ENCODE measurements around the gene MED27.

MED27 gene

DNA sequence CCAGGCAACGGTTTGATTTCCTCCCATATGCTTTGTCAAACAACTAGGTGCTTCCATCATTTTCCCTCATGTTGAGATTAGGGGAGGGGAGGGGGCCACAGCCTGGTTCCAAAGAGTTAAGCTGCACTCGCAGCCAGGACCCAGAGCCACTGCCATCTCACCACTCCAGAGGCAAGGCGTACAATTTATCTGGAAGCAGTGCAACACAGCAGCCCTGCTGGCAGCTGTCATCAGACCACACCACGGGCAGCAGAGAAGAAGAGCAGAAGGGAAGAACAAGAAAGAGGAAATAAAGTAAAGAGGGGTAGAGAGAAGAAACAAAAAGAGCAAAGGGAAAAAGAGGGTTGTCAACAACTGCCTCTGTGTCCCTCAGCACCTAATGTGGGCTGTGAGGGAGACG, 38.9 kb downstream of the MED27 start:
- DNase-seq, result no peak

DNA sequence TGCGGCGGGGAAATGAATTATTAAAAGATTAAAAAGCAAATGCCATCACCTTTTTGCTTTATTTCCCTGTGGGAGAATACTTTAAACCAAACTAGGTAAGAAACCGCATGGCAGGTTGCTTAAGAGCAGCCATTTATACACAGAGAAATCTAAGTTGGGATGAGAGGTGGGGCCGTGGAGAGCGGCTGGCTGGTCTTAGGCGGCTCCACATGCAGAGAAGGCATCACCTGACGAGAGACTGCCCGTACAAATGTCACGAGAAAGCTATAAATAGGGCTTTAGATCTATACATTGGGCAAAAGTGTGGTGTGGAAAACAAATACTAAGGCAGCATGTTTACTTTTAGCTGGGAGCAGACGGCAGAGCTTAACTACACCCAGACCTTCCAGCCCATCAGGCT, 39.4 kb downstream of the MED27 start:
- DNase-seq, result no peak

DNA sequence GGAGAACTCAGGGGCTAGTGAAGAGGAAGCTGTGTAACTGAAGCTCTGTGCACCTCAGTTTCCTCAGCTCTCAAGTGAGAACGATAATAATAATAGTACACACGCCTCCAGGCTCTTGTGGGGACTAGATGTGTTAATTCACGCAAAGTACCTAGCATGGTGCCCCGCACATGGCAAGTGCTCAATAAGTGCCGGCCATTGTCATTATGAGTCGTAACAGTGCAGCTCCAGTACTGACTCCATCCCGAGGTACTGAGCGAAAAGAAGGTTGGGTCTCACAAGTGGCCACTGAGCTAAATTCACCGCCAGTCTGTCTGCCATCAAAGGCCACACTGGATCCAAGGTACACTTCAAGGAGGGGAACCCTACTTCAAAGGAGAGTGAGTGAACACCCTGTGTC, 40.4 kb downstream of the MED27 start:
- DNase-seq, result no peak

DNA sequence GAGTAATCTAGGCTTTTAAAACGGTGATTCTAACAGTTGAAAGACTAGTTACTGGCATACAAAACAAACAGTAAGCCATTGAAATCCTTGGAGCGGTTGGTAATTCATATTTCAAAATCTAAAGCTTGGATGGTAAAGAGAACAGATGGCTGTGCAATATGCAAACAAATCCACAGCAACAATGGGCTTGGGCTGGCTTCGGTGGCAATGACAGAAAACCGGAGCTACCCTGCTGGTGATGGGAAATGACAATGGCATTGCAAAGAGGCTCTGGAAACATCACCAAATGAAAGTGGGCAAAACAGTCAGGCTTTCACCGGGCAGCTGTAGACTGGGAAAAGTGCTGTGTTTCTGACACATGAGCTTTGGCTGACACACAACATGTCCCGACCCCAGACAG, 42.2 kb downstream of the MED27 start:
- DNase-seq, result no peak

DNA sequence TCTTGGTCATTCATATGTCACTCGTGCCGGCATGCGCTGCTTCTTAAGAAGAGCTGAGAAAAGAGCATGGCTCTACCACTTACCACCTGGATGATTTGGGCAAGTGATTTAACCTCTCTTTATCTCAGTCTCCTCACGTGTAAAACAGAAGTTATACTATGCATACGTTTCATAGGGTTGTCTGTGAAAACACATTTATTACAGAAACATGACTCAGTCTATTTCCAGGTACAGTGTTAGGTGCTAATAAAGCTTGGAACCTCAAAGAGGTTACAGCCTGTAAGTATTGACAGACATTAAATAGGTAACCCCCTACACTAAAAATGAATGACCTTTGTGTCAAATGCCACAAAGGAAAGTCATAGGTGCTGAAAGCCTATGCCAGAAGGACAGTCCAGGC, 43.1 kb downstream of the MED27 start:
- DNase-seq, result no peak

DNA sequence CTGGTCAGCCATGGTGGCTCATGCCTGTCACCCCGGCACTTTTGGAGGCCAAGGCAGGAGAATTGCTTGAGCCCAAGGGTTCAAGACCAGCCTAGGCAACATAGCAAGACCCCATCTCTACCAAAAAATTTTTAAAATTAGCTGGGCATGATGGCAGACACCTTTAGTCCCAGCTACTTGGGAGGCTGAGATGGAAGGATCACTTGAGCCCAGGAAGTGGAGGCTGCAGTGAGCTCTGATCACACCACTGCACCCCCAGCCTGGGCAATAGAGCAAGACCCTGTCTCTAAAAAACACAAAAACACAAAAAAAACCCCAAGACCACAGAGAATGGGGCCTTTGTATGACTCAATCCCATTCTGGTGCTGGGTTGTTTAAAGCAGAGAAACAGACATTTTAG, 44.0 kb downstream of the MED27 start:
- no peak for DNase-seq

DNA sequence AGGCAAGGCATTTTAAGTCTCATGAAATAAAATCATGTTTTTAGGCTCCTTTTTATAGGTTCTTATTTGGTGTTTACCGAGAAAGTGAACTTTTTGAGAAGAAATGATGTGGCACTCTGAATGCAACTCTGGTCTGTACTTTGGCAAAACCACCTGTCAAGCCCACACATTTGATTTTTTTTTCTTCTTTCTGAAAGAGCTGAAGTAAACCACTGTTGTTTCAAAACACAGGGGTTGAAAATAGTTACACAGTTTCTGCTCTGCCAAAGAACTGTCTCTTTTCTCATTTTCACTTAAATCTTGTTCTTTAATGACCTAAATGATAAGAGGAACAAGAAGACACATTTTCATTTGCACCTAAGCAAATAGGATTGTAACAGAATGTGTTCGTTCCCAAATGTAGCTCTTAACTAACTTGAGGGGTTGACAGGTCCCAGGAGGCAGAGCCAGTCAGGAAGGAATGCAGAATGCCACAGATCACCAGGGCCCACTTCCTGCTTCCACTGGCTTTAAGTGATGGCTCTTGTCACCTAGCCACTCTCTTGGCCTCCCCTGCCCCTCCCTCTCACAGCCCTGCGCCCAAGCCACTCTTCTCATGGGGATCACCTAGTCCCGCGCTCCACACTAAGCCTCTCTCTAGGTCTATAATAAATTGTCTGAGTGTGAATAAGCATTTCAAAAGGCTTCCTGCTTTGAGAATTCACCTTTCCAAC, 47.3 kb downstream of the MED27 start:
- DNase-seq, result no peak

DNA sequence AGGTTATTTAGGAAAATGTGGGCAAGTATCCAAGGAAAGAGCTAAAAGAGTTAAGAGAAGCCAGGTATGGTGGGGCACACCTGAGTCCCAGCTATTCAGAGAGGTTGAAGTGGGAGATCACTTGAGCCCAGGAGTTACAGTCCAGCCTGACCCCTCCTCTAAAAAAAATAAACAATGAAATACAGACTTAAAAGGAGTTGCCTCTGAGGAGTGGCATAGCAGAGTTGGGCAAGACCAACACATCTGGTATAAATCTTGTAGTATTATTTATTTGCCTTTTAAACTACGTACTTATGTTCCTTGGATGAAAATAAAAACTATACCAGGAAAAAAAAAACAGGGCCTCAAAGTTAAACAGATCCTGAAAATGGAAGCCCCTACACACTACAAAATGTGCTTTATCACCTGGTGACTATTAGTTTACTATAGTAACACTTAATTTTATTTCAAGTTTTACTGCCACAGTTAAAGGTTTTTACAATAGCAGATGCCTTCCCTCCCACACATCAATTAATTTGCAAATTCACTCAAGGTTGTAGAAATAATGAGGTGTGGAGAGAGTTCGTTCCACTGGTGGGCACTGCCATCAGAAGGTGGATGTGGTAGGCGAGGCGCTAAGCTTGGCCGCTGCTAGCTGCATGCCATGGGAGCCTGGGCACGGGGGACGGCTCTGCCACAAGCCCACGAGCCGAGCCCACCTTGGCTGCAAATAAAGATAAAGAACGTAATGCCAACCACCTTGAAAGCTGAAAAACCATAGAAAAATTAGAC, 48.0 kb downstream of the MED27 start:
- no peak for DNase-seq

DNA sequence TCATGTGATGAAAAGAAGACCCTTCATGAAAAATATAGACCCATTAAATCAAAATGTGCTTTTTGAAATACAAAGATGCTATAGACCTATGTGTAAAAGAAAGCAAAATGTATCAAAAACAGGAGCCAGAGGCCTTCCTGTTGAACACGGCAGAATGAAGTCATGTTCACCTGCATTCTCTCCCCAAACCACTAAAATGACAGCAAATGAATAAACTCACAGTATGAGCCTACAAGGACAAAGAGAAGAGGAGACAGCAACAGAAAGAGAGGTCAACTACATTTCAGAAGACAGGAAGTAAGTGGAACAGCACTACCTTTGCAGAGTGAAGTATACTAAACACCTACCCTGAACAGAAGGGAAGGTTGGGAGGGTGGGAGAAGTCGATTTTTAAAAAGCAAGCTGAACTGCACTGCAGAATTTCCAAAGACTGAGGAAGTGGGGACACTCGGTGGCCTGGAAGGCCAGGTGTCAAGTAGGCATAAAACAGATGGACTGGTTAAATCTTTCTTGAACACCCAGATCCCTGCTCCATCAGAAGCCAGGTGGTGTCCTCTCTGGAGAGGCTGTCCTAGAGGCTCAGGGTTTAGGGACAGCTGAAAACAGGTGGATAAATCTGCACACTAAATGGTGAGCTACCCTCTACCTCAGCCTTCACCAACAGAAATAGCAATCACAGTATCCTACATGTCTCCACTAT, 48.9 kb downstream of the MED27 start:
- DNase-seq, result no peak

DNA sequence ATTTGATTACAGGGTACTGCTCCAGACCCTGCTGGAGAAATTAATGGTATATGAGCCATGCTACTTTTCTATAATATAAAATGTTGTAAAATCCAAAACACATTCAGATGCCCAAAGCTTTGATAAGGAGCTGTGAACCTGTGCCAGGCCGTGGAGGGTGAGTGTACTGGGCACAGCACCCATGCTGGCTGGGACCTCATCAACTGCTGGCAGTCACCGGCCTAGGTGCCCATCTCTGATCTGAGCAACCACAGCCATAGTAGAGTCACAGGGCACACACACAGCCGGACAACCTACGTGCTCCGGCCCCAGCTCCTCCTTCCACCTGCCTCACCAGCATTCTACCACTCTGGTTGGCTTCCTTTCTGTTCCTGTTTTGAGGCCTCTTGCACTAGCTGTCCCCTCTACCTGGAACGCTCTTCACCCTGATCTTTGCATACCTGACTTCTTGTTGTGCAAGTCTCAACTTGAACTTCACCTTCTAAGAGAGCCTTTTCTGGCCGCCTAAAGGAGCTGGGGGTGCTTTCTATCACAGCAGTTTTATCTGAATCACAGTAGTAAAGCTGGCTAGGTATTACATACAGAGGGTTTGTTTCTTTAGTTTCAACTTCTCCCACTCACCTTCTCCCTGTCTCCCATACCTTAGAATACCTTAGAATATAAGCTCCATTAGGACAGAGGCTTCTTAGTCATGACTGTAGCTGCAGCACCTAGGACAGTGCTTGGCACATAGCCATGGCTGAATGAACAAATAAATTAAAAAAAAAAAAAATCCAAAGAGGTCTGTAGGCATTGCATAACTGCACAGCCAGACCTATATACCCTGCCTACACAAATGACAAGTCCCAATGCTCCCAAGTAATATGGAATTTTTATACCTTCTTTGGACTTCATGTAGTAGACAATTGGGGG, 51.7 kb downstream of the MED27 start:
- DNase-seq, result no peak

DNA sequence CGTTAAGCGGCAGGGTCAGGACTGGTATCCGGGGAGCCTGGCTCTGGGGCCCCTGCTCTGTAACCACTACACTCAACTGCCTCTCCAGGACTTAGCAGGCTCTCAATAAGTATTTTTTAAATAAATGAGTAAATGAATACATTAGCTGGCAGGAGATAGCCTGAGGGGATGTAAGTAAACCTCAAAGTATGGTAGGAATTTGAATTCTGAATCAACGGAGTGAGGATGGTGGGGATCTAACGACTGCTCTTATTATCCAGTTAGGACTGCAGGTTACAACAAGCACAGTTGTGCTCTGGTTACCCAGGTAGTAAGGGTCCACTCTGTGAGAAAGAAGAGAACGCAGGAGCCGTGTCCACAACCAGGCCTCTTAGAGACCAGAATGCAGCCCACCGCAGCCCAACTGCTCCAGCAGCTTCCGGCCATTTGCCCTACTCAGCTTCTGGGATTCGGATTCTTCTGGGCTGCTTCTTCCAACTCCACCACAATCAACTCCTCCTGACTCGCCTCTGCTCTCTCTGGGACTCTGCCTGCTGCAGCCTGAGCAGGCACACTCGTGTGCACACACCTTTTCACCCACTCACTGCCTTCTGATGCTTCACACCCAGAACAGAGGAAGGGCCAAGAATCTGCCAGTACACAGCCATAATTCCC, 52.6 kb downstream of the MED27 start:
- DNase-seq, result no peak

DNA sequence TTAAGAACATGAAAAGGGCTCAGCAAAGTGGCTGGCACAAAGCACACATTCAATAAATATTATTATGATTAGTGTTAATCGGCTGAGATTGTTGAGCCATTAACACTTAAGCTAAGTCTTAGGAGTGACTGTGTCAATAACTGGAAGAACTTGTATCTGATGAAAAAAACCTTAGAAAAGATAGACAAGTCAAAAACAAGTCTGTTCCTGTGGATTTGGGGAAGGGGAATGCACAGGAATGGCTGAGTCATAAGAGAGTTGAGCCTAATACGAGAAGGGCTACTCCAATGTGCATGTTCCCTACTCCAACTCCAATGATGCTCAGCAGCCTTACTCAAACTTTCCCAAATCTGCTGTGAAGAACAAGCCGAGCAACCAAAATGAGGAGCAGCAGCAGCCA, 53.9 kb downstream of the MED27 start:
- DNase-seq, result no peak

DNA sequence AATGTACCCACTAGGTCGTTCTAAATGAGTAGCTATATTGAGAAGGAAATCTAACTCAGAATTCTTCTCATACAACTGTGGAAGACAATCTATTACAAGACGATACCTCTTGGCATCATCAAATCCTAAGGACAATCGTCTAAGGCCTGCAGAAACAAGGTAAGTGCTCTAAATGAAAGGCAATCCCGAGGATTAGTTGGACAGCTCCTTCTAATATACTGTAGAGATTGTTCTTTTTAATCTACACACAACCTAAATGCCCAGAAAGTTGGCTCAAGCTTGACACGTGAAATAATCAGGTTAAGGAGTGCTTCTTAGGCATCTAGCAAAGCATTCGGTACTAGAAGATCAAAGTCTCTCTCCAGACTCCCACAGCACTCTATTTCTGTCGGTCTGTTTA, 55.1 kb downstream of the MED27 start:
- DNase-seq, result no peak

DNA sequence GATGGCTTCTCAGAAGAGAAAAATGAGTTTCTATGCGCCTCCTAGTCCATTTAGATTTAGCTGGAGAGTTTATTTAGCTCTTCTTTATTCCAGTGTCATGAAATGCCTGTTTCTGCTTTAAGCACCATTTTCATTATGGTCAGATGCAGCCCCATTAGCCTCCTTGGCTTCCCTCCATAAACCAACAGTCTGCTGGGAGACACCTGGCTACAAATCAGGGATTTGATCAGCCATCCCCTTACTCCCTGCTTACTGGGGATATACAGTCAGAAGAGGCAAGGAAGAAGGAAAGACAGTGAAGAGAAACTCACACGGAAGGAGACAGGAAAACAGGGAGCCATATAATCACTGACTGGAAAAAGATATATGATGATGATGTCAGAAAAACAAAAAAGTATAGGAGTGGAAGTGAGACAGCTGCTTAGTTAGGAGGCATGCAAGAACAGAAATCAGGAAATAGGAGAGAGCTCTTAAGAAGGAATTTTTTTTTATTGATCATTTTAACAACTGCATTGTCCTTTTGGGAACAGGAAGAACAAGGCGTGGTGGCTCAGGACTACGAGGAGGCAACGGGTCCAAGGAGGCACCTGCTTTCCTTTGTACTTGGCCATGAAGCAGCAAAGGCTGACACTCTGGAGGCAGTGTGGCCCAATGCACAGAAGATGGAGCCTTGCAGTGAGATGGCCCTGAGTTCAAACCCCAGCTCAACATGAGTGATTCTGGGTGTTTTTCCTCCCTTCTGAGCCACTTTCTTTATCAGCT, 56.1 kb downstream of the MED27 start:
- no peak for DNase-seq

DNA sequence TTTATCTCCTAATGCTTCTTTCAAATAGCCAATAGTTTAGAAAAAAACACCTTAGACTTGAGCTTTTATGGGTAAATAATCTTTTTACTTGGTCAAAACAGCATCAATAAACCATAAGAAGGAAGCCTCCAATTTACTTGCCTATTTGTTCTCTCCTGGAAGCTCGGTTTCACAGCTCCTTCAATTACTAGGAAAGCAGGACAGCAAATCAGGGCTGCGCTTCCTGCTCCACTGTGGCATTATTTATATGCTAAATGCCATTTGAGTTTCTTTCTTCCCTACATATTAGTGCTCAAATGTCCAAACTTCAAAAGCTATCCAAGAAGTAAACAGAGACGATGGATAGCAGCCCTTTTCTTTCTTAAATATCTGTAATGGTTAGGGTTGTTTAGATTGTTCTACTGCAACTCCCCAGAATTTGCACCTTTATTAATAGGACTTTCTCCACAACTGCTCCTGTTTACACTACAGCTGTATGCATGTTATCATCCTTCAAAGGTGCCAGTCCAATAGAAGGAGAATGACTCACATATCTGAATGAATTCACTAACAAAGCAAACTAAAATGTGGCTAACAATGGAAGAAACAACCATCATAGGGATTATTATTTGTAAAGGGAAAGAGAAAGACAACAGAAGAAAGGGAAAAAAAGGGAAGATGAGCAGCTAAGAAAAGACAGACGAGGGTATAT, 58.7 kb downstream of the MED27 start:
- DNase-seq, result no peak

DNA sequence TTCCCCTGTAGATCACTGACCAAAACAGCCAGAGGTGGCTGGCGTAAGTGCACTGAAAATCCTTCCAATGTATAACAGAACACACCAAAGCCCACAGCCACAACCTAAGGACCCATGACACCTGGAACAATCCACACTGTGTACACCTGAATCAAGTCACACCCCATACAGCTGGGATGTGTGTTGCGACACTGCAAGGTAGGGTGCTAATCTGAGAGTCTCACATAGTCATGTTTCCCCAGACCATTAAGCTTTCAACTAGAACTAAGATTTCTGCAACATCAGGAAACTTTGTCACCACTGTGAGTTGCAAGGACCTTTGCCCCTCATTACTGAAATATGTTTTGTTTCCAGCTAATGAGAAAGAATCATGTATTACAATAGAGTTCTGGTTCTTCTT, 59.4 kb downstream of the MED27 start:
- DNase-seq, result no peak

DNA sequence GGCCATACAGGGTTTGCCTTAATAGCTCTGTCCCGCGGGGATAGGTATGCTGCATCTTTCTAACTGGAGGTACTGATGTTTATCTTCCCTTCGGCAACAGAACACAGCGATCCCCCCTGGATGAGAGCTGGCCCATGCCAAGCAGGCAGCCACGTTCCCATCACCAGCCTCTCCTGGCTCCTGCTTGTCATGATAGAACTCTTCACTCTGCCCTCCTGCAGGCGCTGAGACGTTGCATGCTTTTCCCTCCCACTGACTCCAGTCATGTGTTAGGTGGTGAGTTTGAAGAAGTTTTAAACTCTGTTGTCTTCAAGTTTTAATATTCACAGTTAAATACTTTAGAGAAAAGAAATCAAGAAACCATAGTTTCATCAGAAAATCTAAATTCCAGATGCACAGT, 60.0 kb downstream of the MED27 start:
- DNase-seq, result no peak

DNA sequence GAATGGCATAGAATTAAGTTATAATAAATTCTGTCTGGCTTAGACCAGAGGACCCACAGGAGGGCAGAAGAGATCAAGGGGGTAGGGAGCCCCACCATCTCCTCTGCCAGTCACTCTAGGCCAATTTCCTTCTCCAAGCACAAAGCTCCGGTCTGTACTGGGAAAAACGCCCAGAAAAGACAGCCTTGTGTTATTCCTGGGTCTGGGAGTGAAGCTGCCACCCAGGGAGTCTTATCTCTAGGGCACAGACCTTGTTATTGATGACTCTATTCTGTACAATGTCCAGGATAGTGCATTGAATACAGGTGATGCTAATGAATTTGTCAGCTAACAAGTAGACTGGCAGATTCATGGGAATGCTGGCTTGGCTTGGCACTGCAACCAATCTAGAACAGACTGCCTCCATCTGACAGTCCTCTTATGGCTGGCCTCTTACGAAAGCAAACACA, 60.7 kb downstream of the MED27 start:
- DNase-seq, result no peak

DNA sequence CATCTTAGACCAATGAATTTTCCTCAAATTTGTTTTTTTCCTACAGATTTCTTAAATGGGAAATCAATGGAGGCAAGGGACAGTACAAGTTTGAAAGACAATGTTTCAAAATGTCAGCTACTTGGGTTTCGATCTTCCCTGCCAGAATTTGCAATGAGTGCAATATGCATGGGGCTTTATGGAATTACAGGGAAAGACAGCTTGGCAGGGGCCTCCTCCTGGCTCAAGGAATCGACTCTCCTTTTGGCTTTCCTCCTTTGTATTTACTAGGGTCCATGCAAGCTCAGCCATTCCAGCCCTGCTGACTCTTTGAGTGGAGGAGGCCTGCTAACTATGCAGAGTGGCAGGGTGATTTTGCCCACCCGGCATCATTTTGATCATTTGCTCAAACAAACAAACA, 63.2 kb downstream of the MED27 start:
- DNase-seq, result no peak

DNA sequence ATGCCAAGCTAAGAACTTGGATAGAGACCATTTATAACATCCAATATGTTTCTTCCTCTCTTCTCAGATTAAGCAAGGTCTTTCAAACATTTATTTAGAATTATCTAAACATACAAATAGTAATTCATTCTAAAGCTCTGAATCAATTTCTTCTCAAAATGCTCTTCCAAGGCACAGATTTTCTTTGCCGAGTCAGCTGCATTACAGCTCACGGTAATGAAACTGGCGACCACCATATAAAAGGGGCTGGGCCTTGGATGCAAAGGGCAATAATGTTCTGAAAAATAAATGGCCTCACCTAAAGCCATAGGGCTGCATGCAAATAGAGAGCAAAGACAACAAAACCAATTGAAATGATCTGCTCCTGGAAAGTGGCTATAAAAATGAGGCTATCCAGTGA, 63.8 kb downstream of the MED27 start:
- DNase-seq, result no peak

DNA sequence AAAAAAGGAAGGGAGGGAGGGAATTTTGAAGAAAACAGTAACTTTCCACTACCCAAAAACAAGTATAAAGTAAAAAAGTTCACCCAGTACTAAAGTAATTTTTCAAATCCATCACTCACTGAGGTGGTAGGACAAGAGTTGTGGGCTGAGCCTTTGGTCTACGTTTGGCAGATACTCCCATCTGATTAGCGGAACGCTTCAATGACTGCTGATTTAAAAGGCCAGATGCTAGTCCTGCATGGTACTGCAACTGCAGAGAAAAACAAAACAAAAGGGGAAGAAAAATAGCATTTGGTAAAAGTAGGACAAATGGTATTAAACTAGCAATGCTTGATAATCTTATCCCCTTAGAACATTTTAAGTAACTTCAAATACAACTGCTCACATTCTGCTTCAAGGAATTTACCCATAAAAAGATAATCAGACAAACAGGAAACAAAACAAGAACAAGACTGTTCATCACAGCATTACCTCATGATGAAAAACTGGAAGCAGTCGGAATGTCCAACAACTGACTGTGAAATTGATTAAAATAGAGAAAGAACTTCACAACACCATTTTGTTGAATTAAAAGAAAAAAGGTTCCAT, 65.4 kb downstream of the MED27 start:
- no peak for DNase-seq

Measured in activated CD4-positive, alpha-beta T cell treated with anti-CD3 and anti-CD28 coated beads for 4 hours (primary cell).